ENCODE results near the gene SLC34A3. TPM values are rescaled to one million over a fixed set of nuclear protein-coding genes. Genes with fewer than 3 reads are reported as not detected.
A peak's percentile ranks its signal among the peaks of the same experiment; 100 is the strongest.
"Not testable (repeated sequence)": the region's sequence is repeated elsewhere in the genome, so short reads cannot be mapped to it uniquely, and the experiment has no call there.

SLC34A3 gene
- total RNA-seq, 1 donor from 2014 or later, result not detected

- DNase-seq (ENCODE audit: low spot score), result no peak
Measured at GRCh38 chr9:137241490-137242268, 11.0 kb downstream of the SLC34A3 start.

GRCh38 chr9:137242269-137243203 is 11.8 kb downstream of the SLC34A3 start:
- DNase-seq (ENCODE audit: low spot score), result no peak

GRCh38 chr9:137243266-137243625 is 12.5 kb downstream of the SLC34A3 start:
- not testable (repeated sequence) for DNase-seq (ENCODE audit: low spot score)

DNA sequence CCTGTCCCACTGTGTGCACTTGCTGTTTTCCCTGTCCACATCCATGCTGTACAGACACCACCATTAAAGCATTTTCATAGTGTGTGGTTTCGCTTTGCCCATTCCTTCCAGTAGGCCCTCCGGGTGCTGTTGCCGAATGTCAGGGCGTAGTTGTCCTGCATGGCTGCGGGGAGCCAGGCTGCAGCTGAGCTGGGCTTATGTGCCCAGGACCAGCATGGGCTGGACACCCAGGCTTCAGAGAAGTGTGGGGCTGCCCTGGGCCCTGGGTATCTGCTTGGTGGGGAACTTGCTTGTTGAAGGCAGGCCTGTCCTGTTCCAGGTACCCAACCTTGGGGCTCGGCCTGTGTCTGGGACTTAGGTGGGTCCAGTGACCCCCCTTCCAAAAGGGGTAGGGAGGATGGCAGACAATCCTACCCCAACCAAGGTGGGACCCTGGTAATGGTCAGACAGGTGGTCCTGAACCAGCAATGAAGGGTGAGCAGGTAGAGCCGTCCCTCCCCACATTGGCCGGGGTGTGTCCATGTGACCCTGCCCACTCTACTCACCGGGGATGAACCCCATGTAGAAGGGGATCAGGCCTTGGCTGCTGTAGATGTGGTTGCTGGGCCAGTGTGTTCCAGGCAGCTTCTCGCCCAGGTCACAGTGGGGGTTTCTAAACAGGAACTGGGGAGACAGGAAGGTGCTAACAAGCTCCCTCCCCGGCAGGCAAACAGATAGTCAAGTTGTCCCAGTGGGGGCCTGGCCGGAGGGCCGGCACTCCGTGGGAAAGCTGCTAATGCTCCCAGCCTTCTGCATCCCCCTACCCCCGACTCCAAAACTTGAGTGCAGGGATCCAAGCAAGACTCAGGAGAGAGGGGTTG is 13.2 kb downstream of the SLC34A3 start:
- DNase-seq (ENCODE audit: low spot score), result no peak

GRCh38 chr9:137244486-137245449 is 14.1 kb downstream of the SLC34A3 start:
- DNase-seq (ENCODE audit: low spot score), result no peak

- no peak for DNase-seq (ENCODE audit: low spot score)
Measured at GRCh38 chr9:137245450-137246421, 15.0 kb downstream of the SLC34A3 start.

- no peak for DNase-seq (ENCODE audit: low spot score)
Measured at GRCh38 chr9:137247135-137247915, 16.6 kb downstream of the SLC34A3 start.

DNA sequence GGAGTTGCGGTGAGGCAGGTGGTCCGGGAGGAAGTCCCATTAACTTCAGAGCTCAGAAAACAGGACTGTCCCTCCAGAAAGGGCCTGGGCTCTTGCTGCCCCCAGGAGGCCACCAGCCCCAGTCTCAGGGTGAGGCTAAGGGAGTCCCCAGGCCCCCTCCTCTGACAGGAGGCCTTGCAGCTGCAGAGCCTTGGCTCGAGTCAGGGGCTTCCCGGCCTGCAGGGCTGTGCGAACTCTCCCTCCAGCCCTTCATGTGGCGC is 17.1 kb downstream of the SLC34A3 start:
- DNase-seq (ENCODE audit: low spot score), result no peak

DNA sequence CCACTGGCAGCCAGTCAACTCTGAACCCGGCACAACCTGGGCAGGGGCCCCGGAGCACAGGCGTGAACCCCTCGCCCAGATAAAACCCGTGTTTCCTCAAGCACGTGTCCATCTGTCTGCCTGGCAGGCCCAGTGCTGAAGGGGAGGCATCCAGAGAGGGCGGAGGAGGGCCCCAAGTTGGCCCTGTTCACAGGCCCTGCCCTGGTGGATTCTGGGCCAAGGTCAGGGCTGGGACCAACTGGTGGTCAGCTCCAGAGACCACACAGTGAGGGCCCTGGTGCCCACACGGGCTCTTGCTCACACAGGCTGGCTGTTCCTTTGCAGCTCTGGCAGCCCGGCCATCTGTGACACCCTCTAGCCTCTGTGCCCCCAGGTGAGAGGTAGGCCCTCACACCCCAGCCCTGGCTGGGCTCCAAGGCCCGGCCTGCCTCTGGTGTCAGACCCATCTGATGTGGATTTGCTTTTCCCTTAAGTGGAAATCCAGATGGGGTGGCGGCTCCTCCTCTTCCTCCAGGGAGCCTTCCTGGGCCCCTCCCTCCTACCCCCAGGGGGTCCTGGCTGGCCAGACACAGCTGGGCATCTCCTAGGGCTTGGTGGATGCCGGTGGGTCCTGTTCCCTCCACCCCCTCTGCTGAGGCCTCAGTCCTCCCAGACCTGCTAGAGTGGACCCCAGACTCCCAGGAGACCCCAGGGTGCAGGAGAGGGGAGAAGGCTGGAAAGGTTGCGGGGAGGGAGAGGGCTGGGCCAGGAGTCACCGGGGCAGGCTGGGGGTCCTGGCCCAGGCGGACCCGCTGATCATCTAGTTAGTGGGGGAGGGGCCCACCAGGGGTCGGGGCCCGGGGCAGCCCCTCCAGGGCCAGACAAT is 19.9 kb downstream of the SLC34A3 start:
- no peak for DNase-seq (ENCODE audit: low spot score)

DNA sequence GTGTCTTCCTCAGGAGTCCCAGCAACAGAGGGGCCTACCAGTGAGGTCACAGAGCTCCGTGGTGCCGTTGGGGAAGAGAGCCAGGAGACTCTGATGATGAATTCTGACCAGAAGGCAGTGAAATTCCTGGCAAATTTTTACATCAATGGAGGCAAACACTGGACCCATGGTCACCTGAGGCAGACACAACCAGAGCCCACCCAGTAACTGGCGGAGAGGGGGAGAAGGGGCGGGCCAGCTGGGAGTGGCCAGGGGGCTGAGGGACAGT is 20.4 kb downstream of the SLC34A3 start, which contains the start of gene STPG3:
Gene STPG3 (plus strand): TSS at position 93 of the 268 bp plus-strand sequence. CDS start 1 bp downstream, at position 94.
- DNase-seq (ENCODE audit: low spot score), result no peak

GRCh38 chr9:137251490-137252268 is 21.0 kb downstream of the SLC34A3 start:
- no peak for DNase-seq (ENCODE audit: low spot score)

- DNase-seq (ENCODE audit: low spot score), result no peak
Measured at GRCh38 chr9:137252555-137253506, 22.1 kb downstream of the SLC34A3 start.

DNA sequence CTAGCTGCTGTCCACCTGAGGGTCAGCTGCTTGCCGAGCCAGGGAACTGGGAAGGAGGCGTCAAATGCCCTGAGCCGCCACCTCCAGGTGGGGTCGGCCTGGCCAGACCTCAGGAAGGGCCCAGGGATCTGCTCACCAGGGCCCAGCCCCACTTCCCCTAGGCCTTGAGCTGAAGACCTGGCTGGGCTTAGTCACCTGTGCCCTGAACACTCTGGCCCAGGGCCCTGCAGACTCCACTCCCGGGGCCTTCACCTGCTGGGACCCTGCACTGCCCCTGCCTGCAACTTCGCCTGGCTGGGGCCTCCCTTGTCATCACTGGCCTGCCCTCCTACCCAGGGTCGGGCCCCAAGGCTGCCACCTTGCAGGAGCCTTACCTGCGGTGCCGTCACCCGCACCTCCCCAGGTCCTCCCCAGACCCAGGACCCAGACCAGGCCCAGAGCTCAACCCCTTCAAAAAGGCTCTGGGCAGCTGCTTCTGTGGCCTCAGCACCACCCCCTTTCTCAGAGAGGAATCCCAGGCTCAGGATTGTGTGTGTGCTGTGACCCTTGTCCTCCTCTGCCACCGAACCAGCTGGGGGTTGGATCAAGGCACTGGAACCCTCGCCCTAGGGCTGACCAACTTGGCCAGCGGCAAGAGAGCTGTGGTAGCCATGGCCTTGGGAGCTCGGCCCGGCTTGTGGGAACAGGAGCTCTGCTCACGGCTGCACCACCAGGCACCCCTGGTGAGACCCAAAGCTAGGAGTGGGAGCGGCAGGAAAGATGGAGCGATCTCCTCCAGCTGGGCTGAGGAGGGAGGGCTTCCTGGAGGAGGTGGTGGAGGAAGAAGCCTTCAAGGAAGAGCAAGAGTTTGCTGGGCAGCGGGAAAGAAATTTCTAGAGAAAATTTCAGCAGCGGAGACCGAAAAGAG is 23.3 kb downstream of the SLC34A3 start:
- DNase-seq (ENCODE audit: low spot score), result no peak

- peak; percentile 93 for DNase-seq (ENCODE audit: low spot score)
Measured at GRCh38 chr9:137254624-137255447, 24.1 kb downstream of the SLC34A3 start, which contains the start of gene NELFB. NELFB (plus strand) TSS chr9:137255327.

Measured in umbilical cord (tissue), 2 donors.